Astrocyte (in vitro differentiated cells and primary cell): ENCODE data around the gene HLF. TPM values are rescaled to one million over a fixed set of nuclear protein-coding genes. Genes with fewer than 3 reads are reported as not detected.

Experiments
- DNase-seq: peaks from one replicate; pipeline ENCODE4 v3.0.0-alpha.2; 2010; ENCODE audit warnings: low read depth
- FAIRE-seq: peaks from 2 replicates; lab custom pipeline; 2011; peaks lifted over from hg19 to GRCh38; lab: Jason Lieb, UNC
- H2AFZ ChIP-seq: 2 replicates; pipeline ENCODE4 v1.6.0; 2012; ENCODE audit warnings: low read depth, low read length, inconsistent platforms
- H3K27ac ChIP-seq: 2 replicates; pipeline ENCODE4 v1.5.1; 2011; ENCODE audit warnings: low read depth, low read length, inconsistent platforms
- H3K27me3 ChIP-seq: 2 replicates; pipeline ENCODE4 v1.6.0; 2011; ENCODE audit warnings: low read length, inconsistent platforms; ENCODE audit not compliant: insufficient read depth
- H3K36me3 ChIP-seq: 2 replicates; pipeline ENCODE4 v1.5.1; 2011; ENCODE audit warnings: low read length, inconsistent platforms; ENCODE audit not compliant: insufficient read depth
- H3K4me1 ChIP-seq: 2 replicates; pipeline ENCODE4 v1.5.1; 2011; ENCODE audit warnings: low read length, inconsistent platforms; ENCODE audit not compliant: insufficient read depth
- H3K4me2 ChIP-seq: 2 replicates; pipeline ENCODE4 v1.6.0; 2012; ENCODE audit warnings: low read length, inconsistent platforms
- H3K4me3 ChIP-seq: 2 replicates; pipeline ENCODE4 v1.5.1; 2011; ENCODE audit warnings: low read depth, mild to moderate bottlenecking, low read length, inconsistent platforms; ENCODE audit not compliant: insufficient read depth
- H3K79me2 ChIP-seq: 2 replicates; pipeline ENCODE4 v1.6.0; 2012; ENCODE audit warnings: mild to moderate bottlenecking, low read length, inconsistent platforms; ENCODE audit not compliant: insufficient read depth
- H3K9ac ChIP-seq: 2 replicates; pipeline ENCODE4 v1.6.0; 2012; ENCODE audit warnings: mild to moderate bottlenecking, low read length, inconsistent platforms
- H3K9me3 ChIP-seq: 2 replicates; pipeline ENCODE4 v1.5.1; 2012; ENCODE audit warnings: low read depth, mild to moderate bottlenecking, low read length, inconsistent platforms; ENCODE audit not compliant: insufficient read depth
- H4K20me1 ChIP-seq: 2 replicates; pipeline ENCODE4 v1.6.0; 2012; ENCODE audit warnings: low read length, inconsistent platforms; ENCODE audit not compliant: insufficient read depth
- H3K27ac Mint-ChIP-seq: one replicate; pipeline ENCODE4 v1.8.0; 2021; ENCODE audit warnings: mild to moderate bottlenecking, mixed read lengths; ENCODE audit not compliant: unreplicated experiment
- H3K27me3 Mint-ChIP-seq: one replicate; pipeline ENCODE4 v1.8.0; 2021; ENCODE audit warnings: low read depth, mixed read lengths; ENCODE audit not compliant: unreplicated experiment
- H3K36me3 Mint-ChIP-seq: one replicate; pipeline ENCODE4 v1.8.0; 2021; ENCODE audit warnings: low read depth, mixed read lengths; ENCODE audit not compliant: unreplicated experiment
- H3K4me1 Mint-ChIP-seq: one replicate; pipeline ENCODE4 v1.8.0; 2021; ENCODE audit warnings: low read depth, mixed read lengths; ENCODE audit not compliant: unreplicated experiment
- H3K4me3 Mint-ChIP-seq: one replicate; pipeline ENCODE4 v1.8.0; 2021; ENCODE audit warnings: mild to moderate bottlenecking, moderate library complexity, mixed read lengths; ENCODE audit not compliant: unreplicated experiment
- H3K9me3 Mint-ChIP-seq: one replicate; pipeline ENCODE4 v1.8.0; 2021; ENCODE audit warnings: mild to moderate bottlenecking, mixed read lengths; ENCODE audit not compliant: unreplicated experiment
- EZH2 ChIP-seq: IDR thresholded peaks from 2 replicates; pipeline ENCODE4 v1.6.1; 2012; ENCODE audit warnings: mild to moderate bottlenecking, low read length, inconsistent platforms; ENCODE audit not compliant: insufficient read depth
- total RNA-seq: library from RNA; stranded (reverse); gene quantifications from 2 replicates; pipeline ENCODE4 v1.2.1, GENCODE V29; 2021
- TF ChIP-seq, protein P1 (sequence below): IDR thresholded peaks from 2 replicates; pipeline ENCODE4 v1.5.1; 2011; ENCODE audit warnings: low read depth, mild to moderate bottlenecking, inconsistent platforms, low read length, moderate library complexity; ENCODE audit not compliant: insufficient read depth

HLF gene
- total RNA-seq, 1 donor from 2014 or later, result not detected

DNA sequence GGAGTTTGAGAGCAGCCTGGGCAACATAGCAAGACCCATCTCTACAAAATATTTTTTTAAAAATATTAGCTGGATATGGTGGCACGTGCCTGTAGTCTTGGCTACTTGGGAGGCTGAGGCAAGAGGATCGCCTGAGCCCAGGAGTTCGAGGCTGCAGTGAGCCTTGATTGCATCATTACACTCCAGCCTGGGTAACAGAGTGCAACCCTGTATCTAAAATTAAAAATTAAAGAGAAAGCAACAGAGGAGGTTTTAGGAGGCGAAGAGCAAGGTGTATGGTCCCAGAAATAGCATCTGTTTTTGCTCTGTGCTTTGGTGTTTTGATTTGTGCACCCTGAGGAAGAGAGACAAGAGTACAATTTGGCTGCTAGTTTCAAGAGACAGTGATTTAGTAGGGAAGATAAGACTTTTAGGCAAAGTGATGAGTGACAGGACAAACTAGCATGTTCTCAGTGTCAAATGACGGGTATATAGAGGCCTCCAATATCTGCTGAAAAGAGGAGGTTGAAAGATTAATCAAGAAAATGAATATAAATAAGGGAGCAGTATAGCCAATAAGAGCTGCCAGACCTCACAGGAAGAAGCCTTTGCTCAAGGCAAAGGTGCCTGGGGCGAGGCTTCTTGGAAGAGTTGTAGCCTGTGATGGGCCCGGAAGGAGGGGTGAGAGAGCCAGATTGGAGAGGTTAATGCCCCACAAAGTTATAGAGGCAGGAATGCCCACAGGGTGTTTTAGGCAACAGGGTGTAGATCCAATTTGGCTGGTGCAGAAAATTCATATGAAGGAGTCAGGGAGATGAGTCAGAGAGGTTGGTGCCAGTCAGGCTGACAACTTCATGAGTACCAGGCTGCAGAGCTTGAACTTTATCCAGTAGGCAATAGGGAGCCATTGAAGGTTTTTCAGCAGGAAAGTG lies 11.4 kb downstream of the HLF start:
- Histone ChIP-seq H3K4me3 (no peak overlapping the region), H3K36me3 (no peaks in the 10 kb centered on the region), H3K27ac (no peak overlapping the region), H4K20me1 (no peaks in the 10 kb centered on the region), H3K4me2 (no peak overlapping the region), H3K9ac (no peak overlapping the region), H3K4me1 (peaks cover 5% of the 10 kb centered on the region), H2AFZ (no peak overlapping the region), H3K79me2 (no peaks in the 10 kb centered on the region), H3K9me3 (no peaks in the 10 kb centered on the region), H3K27me3 (no peaks in the 10 kb centered on the region)
- Mint-ChIP-seq H3K4me1 (no peaks in the 10 kb centered on the region), H3K36me3 (no peaks in the 10 kb centered on the region), H3K27ac (no peak overlapping the region), H3K4me3 (no peak overlapping the region), H3K9me3 (no peaks in the 10 kb centered on the region), H3K27me3 (peaks cover 17% of the 10 kb centered on the region)
- TF ChIP-seq, protein P1, sequence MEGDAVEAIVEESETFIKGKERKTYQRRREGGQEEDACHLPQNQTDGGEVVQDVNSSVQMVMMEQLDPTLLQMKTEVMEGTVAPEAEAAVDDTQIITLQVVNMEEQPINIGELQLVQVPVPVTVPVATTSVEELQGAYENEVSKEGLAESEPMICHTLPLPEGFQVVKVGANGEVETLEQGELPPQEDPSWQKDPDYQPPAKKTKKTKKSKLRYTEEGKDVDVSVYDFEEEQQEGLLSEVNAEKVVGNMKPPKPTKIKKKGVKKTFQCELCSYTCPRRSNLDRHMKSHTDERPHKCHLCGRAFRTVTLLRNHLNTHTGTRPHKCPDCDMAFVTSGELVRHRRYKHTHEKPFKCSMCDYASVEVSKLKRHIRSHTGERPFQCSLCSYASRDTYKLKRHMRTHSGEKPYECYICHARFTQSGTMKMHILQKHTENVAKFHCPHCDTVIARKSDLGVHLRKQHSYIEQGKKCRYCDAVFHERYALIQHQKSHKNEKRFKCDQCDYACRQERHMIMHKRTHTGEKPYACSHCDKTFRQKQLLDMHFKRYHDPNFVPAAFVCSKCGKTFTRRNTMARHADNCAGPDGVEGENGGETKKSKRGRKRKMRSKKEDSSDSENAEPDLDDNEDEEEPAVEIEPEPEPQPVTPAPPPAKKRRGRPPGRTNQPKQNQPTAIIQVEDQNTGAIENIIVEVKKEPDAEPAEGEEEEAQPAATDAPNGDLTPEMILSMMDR, result no peak
- no peak for TF ChIP-seq EZH2
- no peak for DNase-seq
- no peak for FAIRE-seq

DNA sequence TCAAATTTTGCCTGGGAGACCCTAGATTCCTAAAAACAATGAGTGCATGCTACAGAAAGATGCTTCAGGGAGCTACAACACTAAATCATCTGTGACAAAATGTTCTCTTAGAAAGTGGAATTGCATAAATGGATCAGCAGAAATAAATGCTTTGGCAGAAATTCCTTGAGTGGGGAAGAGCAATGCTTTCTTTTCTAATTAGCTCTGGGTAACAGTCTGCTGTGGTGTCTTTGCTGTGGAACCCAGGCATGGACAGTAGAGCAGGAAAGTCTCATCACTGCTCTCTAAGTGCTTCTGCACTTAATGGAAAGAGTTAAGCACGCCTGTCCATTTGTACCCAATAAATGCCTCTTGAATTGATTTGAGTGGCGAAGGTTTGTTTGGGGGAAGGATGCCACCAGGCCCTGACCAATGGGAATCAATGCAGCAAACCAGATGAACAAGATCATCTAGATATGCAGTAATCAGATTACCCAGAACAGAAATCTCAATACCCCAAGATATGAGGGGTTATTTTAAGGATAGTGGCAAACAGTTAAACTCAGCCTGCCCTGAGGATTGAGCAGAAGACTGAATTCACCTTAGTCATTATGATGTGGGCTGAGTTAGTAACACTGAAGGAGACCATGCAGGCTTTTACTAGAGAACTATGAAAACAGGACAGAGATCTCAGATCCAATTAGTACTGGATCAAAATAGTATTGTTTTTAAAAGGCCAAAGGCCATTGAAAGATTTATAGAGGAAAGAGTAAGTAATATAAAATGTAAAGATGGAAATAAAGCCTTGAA lies 13.6 kb downstream of the HLF start:
- no peak overlapping the region for H3K4me2 ChIP-seq
- H3K27ac ChIP-seq, result no peak overlapping the region
- Mint-ChIP-seq H3K9me3 (peaks cover 1% of the 10 kb centered on the region), H3K27me3 (peaks cover 14% of the 10 kb centered on the region), H3K4me1 (no peaks in the 10 kb centered on the region), H3K4me3 (no peak overlapping the region), H3K27ac (no peak overlapping the region), H3K36me3 (no peaks in the 10 kb centered on the region)
- no peak overlapping the region for H3K4me3 ChIP-seq
- H3K4me1 ChIP-seq, result peaks cover 4% of the 10 kb centered on the region
- H4K20me1 ChIP-seq, result no peaks in the 10 kb centered on the region
- H3K79me2 ChIP-seq, result no peaks in the 10 kb centered on the region
- DNase-seq, result no peak
- FAIRE-seq, result no peak
- no peak overlapping the region for H3K9ac ChIP-seq
- TF ChIP-seq EZH2, result no peak
- TF ChIP-seq, protein P1, result no peak
- H3K36me3 ChIP-seq, result no peaks in the 10 kb centered on the region
- no peaks in the 10 kb centered on the region for H3K27me3 ChIP-seq
- no peaks in the 10 kb centered on the region for H3K9me3 ChIP-seq
- H2AFZ ChIP-seq, result no peak overlapping the region
